HEK293 (cell line): ENCODE results near the gene PLS3.

Experiments used
- ZNF23 ChIP-seq: fragments of 450-650 bp; formaldehyde crosslinking; IDR thresholded peaks from 2 replicates; pipeline ENCODE4 v1.5.1; 2016; ENCODE audit warnings: missing biosample characterization, missing genetic modification characterization, borderline replicate concordance
- ZNF768 ChIP-seq: fragments of 450-650 bp; formaldehyde crosslinking; IDR thresholded peaks from 2 replicates; pipeline ENCODE4 v1.5.1; 2018; ENCODE audit warnings: missing biosample characterization, mild to moderate bottlenecking, missing genetic modification characterization
- TF ChIP-seq, protein P1 (sequence below): fragments of 450-650 bp; formaldehyde crosslinking; IDR thresholded peaks from 2 replicates; pipeline ENCODE4 v1.5.1; 2016; ENCODE audit warnings: missing biosample characterization, missing genetic modification characterization

DNA sequence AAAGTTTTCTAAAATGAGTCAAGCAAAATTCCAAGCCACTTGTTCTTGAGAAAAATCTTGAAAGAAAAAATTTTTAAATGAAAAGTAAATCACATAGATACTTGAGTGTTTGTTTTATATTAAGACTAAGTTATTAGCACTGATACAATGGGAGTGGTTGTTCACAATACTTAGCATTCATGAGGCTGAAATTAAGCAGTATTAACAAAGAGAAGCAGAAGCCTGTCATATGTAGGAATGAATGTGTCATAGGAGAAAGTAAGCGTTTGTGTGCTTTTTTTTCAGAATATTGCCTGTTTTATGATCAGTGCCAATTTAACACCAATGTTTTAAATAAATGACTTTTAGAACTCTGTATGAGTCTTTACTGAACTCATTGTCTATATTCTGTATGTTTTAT lies 37.6 kb downstream of the PLS3 start:
- TF ChIP-seq, protein P1, sequence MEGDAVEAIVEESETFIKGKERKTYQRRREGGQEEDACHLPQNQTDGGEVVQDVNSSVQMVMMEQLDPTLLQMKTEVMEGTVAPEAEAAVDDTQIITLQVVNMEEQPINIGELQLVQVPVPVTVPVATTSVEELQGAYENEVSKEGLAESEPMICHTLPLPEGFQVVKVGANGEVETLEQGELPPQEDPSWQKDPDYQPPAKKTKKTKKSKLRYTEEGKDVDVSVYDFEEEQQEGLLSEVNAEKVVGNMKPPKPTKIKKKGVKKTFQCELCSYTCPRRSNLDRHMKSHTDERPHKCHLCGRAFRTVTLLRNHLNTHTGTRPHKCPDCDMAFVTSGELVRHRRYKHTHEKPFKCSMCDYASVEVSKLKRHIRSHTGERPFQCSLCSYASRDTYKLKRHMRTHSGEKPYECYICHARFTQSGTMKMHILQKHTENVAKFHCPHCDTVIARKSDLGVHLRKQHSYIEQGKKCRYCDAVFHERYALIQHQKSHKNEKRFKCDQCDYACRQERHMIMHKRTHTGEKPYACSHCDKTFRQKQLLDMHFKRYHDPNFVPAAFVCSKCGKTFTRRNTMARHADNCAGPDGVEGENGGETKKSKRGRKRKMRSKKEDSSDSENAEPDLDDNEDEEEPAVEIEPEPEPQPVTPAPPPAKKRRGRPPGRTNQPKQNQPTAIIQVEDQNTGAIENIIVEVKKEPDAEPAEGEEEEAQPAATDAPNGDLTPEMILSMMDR (tag by site-specific recombination) = no peak
- TF ChIP-seq ZNF768 (tag by site-specific recombination) (no peak), ZNF23 (tag by site-specific recombination) (no peak)
